ENCODE measurements around the gene TNFAIP2. TPM values are rescaled to one million over a fixed set of nuclear protein-coding genes. Genes with fewer than 3 reads are reported as not detected.

The TNFAIP2 gene
- total RNA-seq, 4 donors from 2014 or later, result 28.6 to 37.2 (median 31.2) TPM

- H3K36me3 ChIP-seq, result no peaks in the 10 kb centered on the region
- no peak overlapping the region for H3K27ac ChIP-seq
- no peak for DNase-seq
- intact Hi-C loops (cut with DNase I), result no loop called here
- TF ChIP-seq POLR2A (IDR thresholded peaks at IDR 0.05) (no peak), CTCF (IDR thresholded peaks at IDR 0.05) (no peak)
- H3K9me3 ChIP-seq, result no peaks in the 10 kb centered on the region
- no peak overlapping the region for H3K4me3 ChIP-seq (replicated peaks in 1 of 3)
- no peaks in the 10 kb centered on the region for H3K27me3 ChIP-seq
- H3K4me1 ChIP-seq, result peaks cover 39 to 70% of the 10 kb centered on the region in 2 donors
- 93 to 96% methylated on average over 20 to 21 of the region's 25 CpGs for WGBS, 2 donors
Measured at GRCh38 chr14:103133210-103134140, 10.2 kb downstream of the TNFAIP2 start.

- no peak overlapping the region for H3K4me3 ChIP-seq (replicated peaks in 1 of 3)
- intact Hi-C loops (cut with DNase I), result no loop called here
- no peak for DNase-seq
- peaks cover 30 to 63% of the 10 kb centered on the region in 2 donors for H3K4me1 ChIP-seq
- H3K27me3 ChIP-seq, result no peaks in the 10 kb centered on the region
- no peak overlapping the region for H3K27ac ChIP-seq
- no peaks in the 10 kb centered on the region for H3K9me3 ChIP-seq
- 39 to 47% methylated on average over 2 of the region's 2 CpGs for WGBS, 2 donors
- no peaks in the 10 kb centered on the region for H3K36me3 ChIP-seq
- TF ChIP-seq CTCF (IDR thresholded peaks at IDR 0.05) (no peak), POLR2A (IDR thresholded peaks at IDR 0.05) (no peak)
Measured at GRCh38 chr14:103134405-103134804, 11.1 kb downstream of the TNFAIP2 start.

GRCh38 chr14:103134919-103135318, 11.7 kb downstream of the TNFAIP2 start:
- TF ChIP-seq CTCF (IDR thresholded peaks at IDR 0.05) (no peak), POLR2A (IDR thresholded peaks at IDR 0.05) (no peak)
- no peak for DNase-seq
- Histone ChIP-seq H3K27me3 (no peaks in the 10 kb centered on the region), H3K27ac (no peak overlapping the region), H3K9me3 (no peaks in the 10 kb centered on the region), H3K4me1 (peaks cover 27 to 58% of the 10 kb centered on the region in 2 donors), H3K36me3 (no peaks in the 10 kb centered on the region), H3K4me3 (replicated peaks in 1 of 3) (no peak overlapping the region)
- intact Hi-C loops (cut with DNase I), result no loop called here
- WGBS, 2 donors, result 92 to 93% methylated on average over 12 to 14 of the region's 14 CpGs

- peak overlapping the region in 1 of 3 donors; percentile 33 for H3K27ac ChIP-seq
- no peaks in the 10 kb centered on the region for H3K9me3 ChIP-seq
- no peaks in the 10 kb centered on the region for H3K27me3 ChIP-seq
- WGBS, 2 donors, result 70 to 71% methylated on average over 22 to 25 of the region's 26 CpGs
- TF ChIP-seq CTCF (IDR thresholded peaks at IDR 0.05), result no peak
- TF ChIP-seq POLR2A (IDR thresholded peaks at IDR 0.05), result no peak
- H3K4me3 ChIP-seq (replicated peaks in 1 of 3), result no peak overlapping the region
- intact Hi-C loops (cut with DNase I), result no loop called here
- no peaks in the 10 kb centered on the region for H3K36me3 ChIP-seq
- peak; percentile 58 to 64 for DNase-seq
- peaks cover 22 to 51% of the 10 kb centered on the region in 2 donors for H3K4me1 ChIP-seq
Measured at GRCh38 chr14:103135333-103136260, 12.3 kb downstream of the TNFAIP2 start.

All from thyroid gland (tissue), 4 donors.